Measurements from ENCODE around the gene CLN6. TPM values are rescaled to one million over a fixed set of nuclear protein-coding genes. Genes with fewer than 3 reads are reported as not detected.
A peak's percentile ranks its signal among the peaks of the same experiment; 100 is the strongest.
"Not testable (repeated sequence)": the region's sequence is repeated elsewhere in the genome, so short reads cannot be mapped to it uniquely, and the experiment has no call there.

CLN6 gene
- total RNA-seq, 1 donor from 2014 or later = 26.1 TPM

DNA sequence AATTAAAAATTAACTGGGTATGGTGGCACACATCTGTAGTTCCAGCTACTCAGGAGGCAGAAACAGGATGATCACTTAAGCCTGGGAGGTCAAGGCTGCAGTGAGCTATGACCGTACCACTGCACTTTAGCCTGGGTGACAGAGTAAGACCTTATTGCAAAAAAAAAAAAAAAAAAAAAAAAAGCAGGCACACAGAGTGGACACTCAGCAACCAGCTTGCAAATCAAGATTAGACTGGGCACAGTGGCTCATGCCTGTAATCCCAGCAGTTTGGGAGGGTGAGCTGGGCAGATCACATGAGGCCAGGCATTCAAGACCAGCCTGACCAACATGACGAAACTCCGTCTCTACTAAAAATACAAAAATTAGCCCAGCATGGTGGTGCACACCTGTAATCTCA lies 5.4 kb downstream of the CLN6 start:
- Mint-ChIP-seq H3K36me3 (ENCODE audit: unreplicated experiment) (peaks cover 4% of the 10 kb centered on the region), H3K9me3 (ENCODE audit: unreplicated experiment) (peaks cover 8% of the 10 kb centered on the region), H3K27me3 (ENCODE audit: unreplicated experiment) (peaks cover 5% of the 10 kb centered on the region)

DNA sequence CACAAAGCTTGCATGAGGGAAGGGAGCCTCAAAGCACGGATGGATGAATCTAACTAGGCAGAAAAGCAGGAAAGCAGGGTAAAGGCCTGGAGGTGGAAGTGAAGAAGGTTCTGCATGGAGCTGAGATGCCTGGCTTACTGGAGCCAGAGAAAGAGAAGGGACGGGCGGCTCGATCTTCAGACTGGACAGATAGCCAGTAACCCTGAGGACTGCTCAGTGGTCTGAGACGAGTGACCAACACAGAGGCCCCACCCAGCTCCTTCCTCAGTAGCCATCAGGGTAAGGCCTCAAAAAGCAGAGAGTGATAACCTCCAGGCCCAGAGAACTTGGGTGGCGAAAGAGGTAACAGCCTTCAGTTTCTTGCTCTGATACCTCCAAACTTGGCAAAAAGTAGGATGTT lies 6.4 kb downstream of the CLN6 start:
- Mint-ChIP-seq H3K4me1 (ENCODE audit: low read depth, unreplicated experiment) (peaks cover 8% of the 10 kb centered on the region), H3K9me3 (ENCODE audit: unreplicated experiment) (peaks cover 8% of the 10 kb centered on the region), H3K27me3 (ENCODE audit: unreplicated experiment) (peaks cover 5% of the 10 kb centered on the region), H3K36me3 (ENCODE audit: unreplicated experiment) (peaks cover 4% of the 10 kb centered on the region), H3K27ac (ENCODE audit: unreplicated experiment) (peak overlapping the region; percentile 96), H3K4me3 (ENCODE audit: unreplicated experiment) (peak overlapping the region; percentile 47)
- no peak for DNase-seq
- TF ChIP-seq, protein P1, sequence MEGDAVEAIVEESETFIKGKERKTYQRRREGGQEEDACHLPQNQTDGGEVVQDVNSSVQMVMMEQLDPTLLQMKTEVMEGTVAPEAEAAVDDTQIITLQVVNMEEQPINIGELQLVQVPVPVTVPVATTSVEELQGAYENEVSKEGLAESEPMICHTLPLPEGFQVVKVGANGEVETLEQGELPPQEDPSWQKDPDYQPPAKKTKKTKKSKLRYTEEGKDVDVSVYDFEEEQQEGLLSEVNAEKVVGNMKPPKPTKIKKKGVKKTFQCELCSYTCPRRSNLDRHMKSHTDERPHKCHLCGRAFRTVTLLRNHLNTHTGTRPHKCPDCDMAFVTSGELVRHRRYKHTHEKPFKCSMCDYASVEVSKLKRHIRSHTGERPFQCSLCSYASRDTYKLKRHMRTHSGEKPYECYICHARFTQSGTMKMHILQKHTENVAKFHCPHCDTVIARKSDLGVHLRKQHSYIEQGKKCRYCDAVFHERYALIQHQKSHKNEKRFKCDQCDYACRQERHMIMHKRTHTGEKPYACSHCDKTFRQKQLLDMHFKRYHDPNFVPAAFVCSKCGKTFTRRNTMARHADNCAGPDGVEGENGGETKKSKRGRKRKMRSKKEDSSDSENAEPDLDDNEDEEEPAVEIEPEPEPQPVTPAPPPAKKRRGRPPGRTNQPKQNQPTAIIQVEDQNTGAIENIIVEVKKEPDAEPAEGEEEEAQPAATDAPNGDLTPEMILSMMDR (IDR thresholded peaks at IDR 0.05; ENCODE audit: partially characterized antibody, unreplicated experiment) = no peak

More for the DNA sequence above, 5.4 kb downstream of the CLN6 start:
- Mint-ChIP-seq H3K27ac (ENCODE audit: unreplicated experiment) (no peak overlapping the region), H3K4me1 (ENCODE audit: low read depth, unreplicated experiment) (peaks cover 15% of the 10 kb centered on the region), H3K4me3 (ENCODE audit: unreplicated experiment) (no peak overlapping the region)
- DNase-seq = no peak
- TF ChIP-seq, protein P1 (IDR thresholded peaks at IDR 0.05; ENCODE audit: partially characterized antibody, unreplicated experiment) = no peak

DNA sequence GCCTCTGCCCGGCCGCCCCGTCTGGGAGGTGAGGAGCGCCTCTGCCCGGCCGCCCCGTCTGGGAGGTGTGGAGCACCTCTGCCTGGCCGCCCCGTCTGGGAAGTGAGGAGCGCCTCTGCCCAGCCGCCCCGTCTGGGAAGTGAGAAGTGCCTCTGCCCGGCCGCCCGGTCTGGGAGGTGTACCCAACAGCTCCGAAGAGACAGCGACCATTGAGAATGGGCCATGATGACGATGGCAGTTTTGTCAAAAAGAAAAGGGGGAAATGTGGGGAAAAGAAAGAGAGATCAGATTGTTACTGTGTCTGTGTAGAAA lies 7.1 kb downstream of the CLN6 start:
- not testable (repeated sequence) for DNase-seq; H3K4me3 Mint-ChIP-seq (ENCODE audit: unreplicated experiment); H3K27me3 Mint-ChIP-seq (ENCODE audit: unreplicated experiment); H3K9me3 Mint-ChIP-seq (ENCODE audit: unreplicated experiment); H3K36me3 Mint-ChIP-seq (ENCODE audit: unreplicated experiment); H3K4me1 Mint-ChIP-seq (ENCODE audit: low read depth, unreplicated experiment)
- peak overlapping the region; percentile 96 for H3K27ac Mint-ChIP-seq (ENCODE audit: unreplicated experiment)

DNA sequence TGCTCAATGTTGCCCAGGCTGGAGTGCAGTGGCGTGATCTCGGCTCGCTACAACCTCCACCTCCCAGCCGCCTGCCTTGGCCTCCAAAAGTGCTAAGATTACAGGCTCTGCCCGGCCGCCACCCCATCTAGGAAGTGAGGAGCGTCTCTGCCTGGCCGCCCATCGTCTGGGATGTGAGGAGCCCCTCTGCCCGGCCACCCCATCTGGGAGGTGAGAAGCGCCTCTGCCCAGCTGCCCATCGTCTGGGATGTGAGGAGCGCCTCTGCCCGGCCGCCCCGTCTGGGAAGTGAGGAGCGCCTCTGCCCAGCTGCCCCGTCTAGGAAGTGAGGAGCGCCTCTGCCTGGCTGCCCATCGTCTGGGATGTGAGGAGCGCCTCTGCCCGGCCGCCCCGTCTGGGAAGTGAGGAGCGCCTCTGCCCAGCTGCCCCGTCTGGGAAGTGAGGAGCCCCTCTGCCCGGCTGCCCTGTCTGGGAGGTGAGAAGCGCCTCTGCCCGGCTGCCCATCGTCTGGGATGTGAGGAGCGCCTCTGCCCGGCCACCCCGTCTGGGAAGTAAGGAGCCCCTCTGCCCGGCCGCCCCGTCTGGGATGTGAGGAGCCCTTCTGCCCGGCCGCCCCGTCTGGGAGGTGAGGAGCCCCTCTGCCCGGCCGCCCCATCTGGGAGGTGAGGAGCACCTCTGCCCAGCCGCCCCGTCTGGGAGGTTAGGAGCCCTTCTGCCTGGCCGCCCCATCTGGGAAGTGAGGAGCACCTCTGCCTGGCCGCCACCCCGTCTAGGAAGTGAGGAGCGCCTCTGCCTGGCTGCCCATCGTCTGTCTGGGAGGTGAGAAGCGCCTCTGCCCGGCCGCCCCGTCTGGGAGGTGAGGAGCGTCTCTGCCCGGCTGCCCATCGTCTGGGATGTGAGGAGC lies 7.7 kb downstream of the CLN6 start:
- not testable (repeated sequence) for H3K36me3 Mint-ChIP-seq (ENCODE audit: unreplicated experiment); DNase-seq; H3K9me3 Mint-ChIP-seq (ENCODE audit: unreplicated experiment); H3K4me1 Mint-ChIP-seq (ENCODE audit: low read depth, unreplicated experiment); H3K27ac Mint-ChIP-seq (ENCODE audit: unreplicated experiment); H3K27me3 Mint-ChIP-seq (ENCODE audit: unreplicated experiment); H3K4me3 Mint-ChIP-seq (ENCODE audit: unreplicated experiment)

DNA sequence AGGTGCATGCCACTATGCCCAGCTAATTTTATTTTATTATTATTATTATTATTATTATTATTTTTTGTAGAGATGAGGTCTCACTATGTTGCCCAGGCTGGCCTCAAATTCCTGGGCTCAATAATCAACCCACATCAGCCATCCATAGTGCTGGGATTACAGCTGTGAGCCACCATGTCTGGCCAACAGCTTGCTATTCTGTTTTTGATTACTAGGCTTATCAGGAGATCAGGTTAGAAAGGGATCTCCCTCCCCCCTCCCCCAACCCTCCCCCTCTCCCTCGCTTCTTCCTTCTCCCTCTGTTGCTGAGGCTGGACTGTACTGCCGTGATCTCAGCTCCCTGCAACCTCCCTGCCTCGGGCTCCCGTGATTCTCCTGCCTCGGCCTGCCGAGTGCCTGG lies 8.6 kb downstream of the CLN6 start:
- Mint-ChIP-seq H3K4me3 (ENCODE audit: unreplicated experiment) (no peak overlapping the region), H3K4me1 (ENCODE audit: low read depth, unreplicated experiment) (peaks cover 3% of the 10 kb centered on the region), H3K27ac (ENCODE audit: unreplicated experiment) (no peak overlapping the region), H3K36me3 (ENCODE audit: unreplicated experiment) (peaks cover 8% of the 10 kb centered on the region), H3K27me3 (ENCODE audit: unreplicated experiment) (peaks cover 3% of the 10 kb centered on the region), H3K9me3 (ENCODE audit: unreplicated experiment) (peaks cover 7% of the 10 kb centered on the region)
- TF ChIP-seq, protein P1 (IDR thresholded peaks at IDR 0.05; ENCODE audit: partially characterized antibody, unreplicated experiment) = no peak
- DNase-seq = no peak

DNA sequence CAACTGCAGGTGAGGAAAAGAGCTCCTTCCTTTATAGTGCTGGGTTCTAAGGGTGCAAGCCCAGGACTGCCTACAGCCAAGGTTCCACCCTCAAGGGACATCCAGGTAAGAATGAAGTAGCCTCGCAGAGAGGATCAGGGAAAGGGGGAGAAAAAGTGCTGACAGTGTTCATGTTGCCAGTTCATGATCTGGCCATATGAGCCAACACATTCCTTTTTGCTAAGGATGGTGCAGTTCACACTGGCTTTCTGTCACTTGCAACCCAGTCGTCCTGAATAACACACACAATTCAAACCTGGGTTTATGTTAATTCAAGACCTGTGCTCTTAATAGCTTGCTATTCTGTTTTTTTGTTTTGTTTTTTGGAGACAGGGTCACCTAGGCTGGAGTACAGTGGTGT lies 9.0 kb downstream of the CLN6 start:
- H3K4me3 Mint-ChIP-seq (ENCODE audit: unreplicated experiment) = no peak overlapping the region
- TF ChIP-seq, protein P1 (IDR thresholded peaks at IDR 0.05; ENCODE audit: partially characterized antibody, unreplicated experiment) = no peak
- H3K36me3 Mint-ChIP-seq (ENCODE audit: unreplicated experiment) = peaks cover 8% of the 10 kb centered on the region
- DNase-seq = no peak
- H3K9me3 Mint-ChIP-seq (ENCODE audit: unreplicated experiment) = peaks cover 7% of the 10 kb centered on the region
- peaks cover 3% of the 10 kb centered on the region for H3K4me1 Mint-ChIP-seq (ENCODE audit: low read depth, unreplicated experiment)
- no peak overlapping the region for H3K27ac Mint-ChIP-seq (ENCODE audit: unreplicated experiment)
- H3K27me3 Mint-ChIP-seq (ENCODE audit: unreplicated experiment) = peaks cover 3% of the 10 kb centered on the region
